ENCODE measurements around the gene P2RY12.

DNA sequence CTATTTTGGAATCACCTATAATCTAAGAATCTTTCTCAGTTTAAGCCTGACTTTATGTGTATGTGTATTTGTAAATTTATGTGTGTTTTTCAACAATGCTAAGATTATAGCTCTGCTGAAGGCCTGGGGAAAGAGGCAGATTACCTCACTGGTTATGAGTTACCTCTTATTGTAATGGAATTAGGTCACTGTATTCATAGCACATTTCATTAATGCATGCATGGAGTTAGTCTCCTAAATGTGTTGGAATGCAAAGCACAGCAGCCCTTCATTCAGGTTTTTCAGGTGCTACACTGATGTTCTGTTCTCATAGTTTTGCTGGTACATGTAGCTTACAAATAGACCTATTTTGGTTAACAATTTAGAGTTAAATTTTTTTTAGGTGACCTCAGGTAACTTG is 77.4 kb downstream of the P2RY12 start:
- TF ChIP-seq, protein P1, sequence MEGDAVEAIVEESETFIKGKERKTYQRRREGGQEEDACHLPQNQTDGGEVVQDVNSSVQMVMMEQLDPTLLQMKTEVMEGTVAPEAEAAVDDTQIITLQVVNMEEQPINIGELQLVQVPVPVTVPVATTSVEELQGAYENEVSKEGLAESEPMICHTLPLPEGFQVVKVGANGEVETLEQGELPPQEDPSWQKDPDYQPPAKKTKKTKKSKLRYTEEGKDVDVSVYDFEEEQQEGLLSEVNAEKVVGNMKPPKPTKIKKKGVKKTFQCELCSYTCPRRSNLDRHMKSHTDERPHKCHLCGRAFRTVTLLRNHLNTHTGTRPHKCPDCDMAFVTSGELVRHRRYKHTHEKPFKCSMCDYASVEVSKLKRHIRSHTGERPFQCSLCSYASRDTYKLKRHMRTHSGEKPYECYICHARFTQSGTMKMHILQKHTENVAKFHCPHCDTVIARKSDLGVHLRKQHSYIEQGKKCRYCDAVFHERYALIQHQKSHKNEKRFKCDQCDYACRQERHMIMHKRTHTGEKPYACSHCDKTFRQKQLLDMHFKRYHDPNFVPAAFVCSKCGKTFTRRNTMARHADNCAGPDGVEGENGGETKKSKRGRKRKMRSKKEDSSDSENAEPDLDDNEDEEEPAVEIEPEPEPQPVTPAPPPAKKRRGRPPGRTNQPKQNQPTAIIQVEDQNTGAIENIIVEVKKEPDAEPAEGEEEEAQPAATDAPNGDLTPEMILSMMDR (IDR thresholded peaks at IDR 0.05): no peak
- no peak for TF ChIP-seq RNF2 (IDR thresholded peaks at IDR 0.05; ENCODE audit: borderline replicate concordance, low read depth)
- TF ChIP-seq CBX8 (IDR thresholded peaks at IDR 0.05): no peak
- TF ChIP-seq SREBF2 (IDR thresholded peaks at IDR 0.05): no peak
- TF ChIP-seq POLR2A (IDR thresholded peaks at IDR 0.05; ENCODE audit: low read length): no peak
- no peak for TF ChIP-seq E2F6 (IDR thresholded peaks at IDR 0.05; ENCODE audit: borderline replicate concordance, low read depth)
- no peak for TF ChIP-seq ZFP36 (IDR thresholded peaks at IDR 0.05; ENCODE audit: borderline replicate concordance, partially characterized antibody)
- no peak for TF ChIP-seq CEBPB (IDR thresholded peaks at IDR 0.05)
- TF ChIP-seq POLR2AphosphoS2 (conservative IDR thresholded peaks at IDR 0.05; ENCODE audit: low read length): no peak
- TF ChIP-seq USF2 (IDR thresholded peaks at IDR 0.05): no peak
- no peak for TF ChIP-seq EP300 (IDR thresholded peaks at IDR 0.05)
